Measurements from ENCODE around the gene OR52E1. TPM values are rescaled to one million over a fixed set of nuclear protein-coding genes. Genes with fewer than 3 reads are reported as not detected.

Gene OR52E1
- total and polyA plus RNA-seq, 5 experiments from 2014 or later = not detected

DNA sequence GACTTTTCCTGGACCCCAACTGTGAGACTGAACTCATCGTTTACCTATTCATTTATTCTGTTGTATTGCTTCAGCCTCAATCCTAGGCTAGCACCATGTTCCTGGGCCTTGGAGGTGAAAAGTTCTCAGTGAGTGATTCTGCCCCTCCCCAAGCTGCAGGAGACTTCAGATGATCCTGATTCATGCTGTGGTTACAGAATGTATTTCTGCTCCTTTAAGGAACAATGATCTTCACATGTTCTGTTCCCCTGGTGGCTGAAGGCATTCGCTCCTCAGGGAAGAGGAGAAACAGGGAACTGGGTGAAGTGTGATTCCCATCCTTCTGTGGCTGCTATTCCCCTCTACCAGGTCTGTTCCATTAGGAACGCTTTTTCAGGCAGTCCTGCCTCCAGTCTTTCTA lies 2.4 kb downstream of the OR52E1 start:
- POLR2A ChIA-PET = no interaction called here
- Mint-ChIP-seq H3K27me3 (peaks cover 6 to 28% (median 14%) of the 10 kb centered on the region in 5 donors), H3K36me3 (no peaks in the 10 kb centered on the region), H3K9me3 (no peaks in the 10 kb centered on the region), H3K27ac (no peak overlapping the region), H3K4me1 (no peaks in the 10 kb centered on the region), H3K4me3 (no peak overlapping the region)
- no peak for ATAC-seq
- DNase-seq = no peak

DNA sequence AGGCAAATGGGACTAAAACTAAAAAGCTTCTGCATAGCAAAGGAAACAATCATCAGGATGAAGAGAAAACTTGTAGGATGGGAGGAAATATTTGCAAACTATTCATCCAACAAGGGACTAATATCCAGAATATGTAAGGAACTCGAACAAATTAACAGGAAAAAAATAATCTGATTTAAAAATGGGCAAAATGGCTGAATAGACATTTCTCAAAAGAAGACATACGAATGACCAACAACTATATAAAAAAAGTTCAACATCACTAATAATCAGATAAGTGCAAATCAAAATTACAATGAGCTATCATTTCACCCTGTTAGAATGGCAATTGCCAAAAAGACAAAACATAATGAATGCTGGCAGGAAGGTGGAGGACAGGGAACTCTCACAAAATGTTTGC lies 12.0 kb downstream of the OR52E1 start:
- DNase-seq = no peak
- H3K27me3 Mint-ChIP-seq = peaks cover 0 to 4% (median 3%) of the 10 kb centered on the region in 5 donors
- H3K4me1 Mint-ChIP-seq = no peaks in the 10 kb centered on the region
- POLR2A ChIA-PET = no interaction called here
- no peaks in the 10 kb centered on the region for H3K36me3 Mint-ChIP-seq
- no peak overlapping the region for H3K27ac Mint-ChIP-seq
- H3K9me3 Mint-ChIP-seq = peaks cover 0 to 2% (median 0%) of the 10 kb centered on the region in 9 donors
- no peak overlapping the region for H3K4me3 Mint-ChIP-seq
- ATAC-seq = no peak

DNA sequence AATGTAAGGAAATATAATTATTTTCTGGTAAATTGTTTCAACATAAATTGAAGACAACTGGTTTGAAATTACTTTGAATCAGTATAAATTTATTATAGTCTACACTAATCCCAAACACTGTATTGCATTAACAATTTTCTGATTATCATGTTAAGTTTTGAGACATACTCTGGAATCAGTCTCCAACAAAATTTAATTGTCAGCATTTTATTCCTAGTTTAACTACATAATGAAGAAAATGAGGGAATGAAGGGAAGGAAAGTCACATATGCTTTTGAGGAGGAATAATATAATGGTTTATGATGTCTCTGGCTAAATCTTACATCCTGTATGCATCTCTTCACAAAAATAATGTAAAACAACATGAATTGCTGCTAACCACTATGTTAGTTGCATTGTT lies 14.2 kb downstream of the OR52E1 start:
- DNase-seq (no peak), ATAC-seq (no peak)
- Mint-ChIP-seq H3K27me3 (peaks cover 0 to 1% (median 0%) of the 10 kb centered on the region in 5 donors), H3K27ac (no peak overlapping the region), H3K4me3 (no peak overlapping the region), H3K4me1 (no peaks in the 10 kb centered on the region), H3K9me3 (peaks cover 0 to 2% (median 0%) of the 10 kb centered on the region in 9 donors), H3K36me3 (no peaks in the 10 kb centered on the region)
- POLR2A ChIA-PET = no interaction called here

DNA sequence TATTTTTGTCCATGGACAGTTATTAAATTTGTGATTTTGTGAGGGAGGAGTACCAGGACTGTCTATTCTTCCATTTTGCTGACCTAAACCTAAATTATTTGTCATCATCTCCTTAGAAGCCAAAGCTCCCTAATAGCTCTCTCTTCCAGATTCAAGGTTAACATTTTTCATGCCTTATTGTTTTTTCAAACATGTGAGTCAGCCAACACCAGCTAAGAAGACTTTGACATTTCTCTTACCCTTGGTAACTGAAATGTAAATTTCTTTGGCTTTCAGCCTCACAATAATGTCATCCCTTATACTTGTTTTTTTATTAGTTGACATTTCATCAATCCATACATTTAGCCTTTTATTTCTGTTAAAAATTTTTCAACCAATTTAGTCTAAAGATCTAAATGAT lies 19.2 kb downstream of the OR52E1 start:
- no peak for ATAC-seq
- Mint-ChIP-seq H3K4me3 (no peak overlapping the region), H3K4me1 (no peaks in the 10 kb centered on the region), H3K9me3 (peaks cover 0 to 6% (median 0%) of the 10 kb centered on the region in 9 donors), H3K27ac (no peak overlapping the region), H3K27me3 (peaks cover 2 to 10% (median 6%) of the 10 kb centered on the region in 5 donors), H3K36me3 (no peaks in the 10 kb centered on the region)
- DNase-seq = no peak
- POLR2A ChIA-PET = no interaction called here

DNA sequence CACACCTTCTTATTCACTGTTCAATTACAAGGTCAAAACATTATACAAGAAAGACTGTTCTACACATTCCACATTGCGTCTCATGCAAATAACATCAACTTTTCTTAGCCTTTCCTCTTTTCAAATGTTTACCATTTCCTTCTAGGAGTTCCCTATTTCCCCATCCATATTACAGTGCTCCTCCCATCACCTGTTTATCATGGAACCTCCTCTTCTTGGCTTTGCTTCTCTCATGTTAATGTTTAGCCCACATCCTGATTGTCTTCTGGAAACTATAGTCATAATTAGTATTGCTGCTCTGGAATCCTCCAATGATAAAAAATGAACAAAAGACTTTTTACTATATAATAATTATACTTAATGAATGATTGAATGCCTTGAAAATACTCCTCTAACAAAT lies 21.3 kb downstream of the OR52E1 start:
- H3K27me3 Mint-ChIP-seq = peaks cover 2 to 17% (median 9%) of the 10 kb centered on the region in 5 donors

DNA sequence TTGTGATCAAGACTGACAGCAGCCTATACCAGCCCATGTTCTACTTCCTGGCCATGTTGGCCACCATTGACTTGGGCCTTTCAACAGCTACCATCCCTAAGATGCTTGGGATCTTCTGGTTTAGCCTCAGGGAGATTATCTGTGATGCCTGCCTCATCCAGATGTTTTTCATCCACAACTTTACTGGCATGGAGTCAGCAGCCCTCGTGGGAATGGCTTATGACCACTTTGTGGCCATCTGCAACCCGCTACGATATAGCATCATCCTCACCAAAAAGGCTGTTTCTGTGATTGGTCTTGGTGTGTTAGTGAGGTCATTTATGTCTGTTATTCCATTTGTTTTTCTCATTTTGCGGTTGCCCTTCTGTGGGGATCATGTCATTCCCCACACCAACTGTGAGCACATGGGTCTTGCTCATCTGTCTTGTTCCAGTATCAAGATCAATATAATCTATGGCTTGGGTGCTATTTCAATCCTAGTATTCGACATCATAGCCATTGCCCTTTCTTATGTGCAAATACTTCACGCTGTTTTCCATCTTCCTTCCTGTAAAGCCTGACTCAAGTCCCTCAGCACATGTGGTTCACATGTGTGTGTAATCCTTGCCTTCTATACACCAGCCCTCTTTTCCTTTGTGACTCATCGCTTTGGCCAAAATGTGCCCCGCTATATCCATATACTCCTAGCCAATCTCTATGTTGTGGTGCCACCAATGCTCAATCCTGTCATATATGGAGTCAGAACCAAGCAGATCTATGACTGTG lies 23.6 kb downstream of the OR52E1 start:
- Mint-ChIP-seq H3K9me3 (peaks cover 0 to 6% (median 0%) of the 10 kb centered on the region in 9 donors), H3K4me1 (no peaks in the 10 kb centered on the region), H3K27me3 (peaks cover 2 to 19% (median 11%) of the 10 kb centered on the region in 5 donors), H3K4me3 (no peak overlapping the region), H3K36me3 (no peaks in the 10 kb centered on the region), H3K27ac (no peak overlapping the region)
- ATAC-seq (no peak), DNase-seq (no peak)
- POLR2A ChIA-PET = no interaction called here

More for the DNA sequence above, 21.3 kb downstream of the OR52E1 start:
- POLR2A ChIA-PET = no interaction called here
- Mint-ChIP-seq H3K27ac (no peak overlapping the region), H3K9me3 (peaks cover 0 to 6% (median 0%) of the 10 kb centered on the region in 9 donors), H3K4me1 (no peaks in the 10 kb centered on the region), H3K36me3 (no peaks in the 10 kb centered on the region), H3K4me3 (no peak overlapping the region)
- ATAC-seq (no peak), DNase-seq (no peak)

DNA sequence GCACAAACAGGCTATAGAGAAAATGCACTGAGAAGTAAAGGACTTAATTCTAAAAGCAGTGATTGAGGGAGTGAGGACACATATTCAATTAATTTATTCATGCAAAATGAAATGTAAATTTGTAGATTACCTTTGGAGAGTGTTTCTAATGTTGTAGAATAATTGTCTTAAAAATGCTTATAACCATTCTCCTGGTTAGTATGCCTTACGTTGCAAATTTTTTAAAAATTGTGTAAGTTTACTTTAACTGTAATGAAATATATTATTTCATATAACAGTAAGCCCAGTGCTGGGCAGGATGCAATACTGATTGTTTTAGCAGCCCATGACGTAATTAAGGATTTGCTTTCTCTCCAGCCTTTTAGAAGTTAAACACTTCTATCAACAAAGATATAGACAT lies 26.6 kb downstream of the OR52E1 start:
- no peak for DNase-seq
- no peak overlapping the region for H3K27ac Mint-ChIP-seq
- no peaks in the 10 kb centered on the region for H3K4me1 Mint-ChIP-seq
- no peaks in the 10 kb centered on the region for H3K36me3 Mint-ChIP-seq
- no peak overlapping the region for H3K4me3 Mint-ChIP-seq
- no peak for ATAC-seq
- H3K27me3 Mint-ChIP-seq = peaks cover 2 to 11% (median 8%) of the 10 kb centered on the region in 5 donors
- POLR2A ChIA-PET = no interaction called here
- peaks cover 0 to 3% (median 0%) of the 10 kb centered on the region in 9 donors for H3K9me3 Mint-ChIP-seq

DNA sequence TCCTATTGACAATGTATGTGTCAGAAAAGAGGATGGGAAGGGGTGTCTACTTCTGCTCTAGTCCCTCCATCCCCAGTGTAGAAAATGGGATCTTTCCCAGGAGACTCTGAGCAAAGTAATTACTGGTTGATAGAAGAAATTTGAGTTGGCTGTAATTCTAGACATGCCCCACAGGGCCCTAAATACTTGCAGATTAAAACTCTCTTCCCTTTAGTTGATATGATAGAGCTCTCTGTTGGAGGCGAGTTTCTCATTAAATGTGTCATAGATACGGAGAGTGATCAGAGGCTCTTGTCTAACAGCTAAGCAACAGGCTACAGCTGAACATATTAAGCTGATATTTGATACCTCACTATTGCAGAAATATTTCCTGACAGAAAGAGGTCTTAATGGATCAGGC lies 32.9 kb downstream of the OR52E1 start:
- Mint-ChIP-seq H3K4me1 (no peaks in the 10 kb centered on the region), H3K9me3 (peaks cover 0 to 3% (median 0%) of the 10 kb centered on the region in 9 donors), H3K4me3 (no peak overlapping the region), H3K36me3 (no peaks in the 10 kb centered on the region), H3K27me3 (peaks cover 4 to 22% (median 13%) of the 10 kb centered on the region in 5 donors), H3K27ac (no peak overlapping the region)
- ATAC-seq (no peak), DNase-seq (no peak)
- POLR2A ChIA-PET = no interaction called here

DNA sequence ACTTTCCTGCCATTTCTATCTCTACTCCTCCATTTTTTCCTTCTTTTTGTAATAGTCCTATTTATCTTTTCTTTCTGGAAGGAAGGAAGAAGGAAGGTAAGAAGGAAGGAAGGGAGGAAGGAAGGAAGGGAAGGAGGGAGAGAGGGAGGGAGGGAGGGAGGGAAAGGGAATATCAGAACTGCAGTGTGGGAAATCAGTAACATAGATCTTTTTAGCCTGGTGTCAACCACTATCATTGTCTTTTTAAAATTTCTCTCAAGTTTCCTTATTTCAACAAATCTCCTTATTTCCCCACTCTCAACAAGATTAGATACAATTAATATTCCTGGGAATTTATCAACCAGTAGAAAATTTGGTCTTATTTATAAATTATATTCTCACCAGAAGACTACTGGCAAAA lies 33.7 kb downstream of the OR52E1 start:
- POLR2A ChIA-PET = no interaction called here
- no peak for DNase-seq
- no peaks in the 10 kb centered on the region for H3K36me3 Mint-ChIP-seq
- H3K4me1 Mint-ChIP-seq = no peaks in the 10 kb centered on the region
- no peak overlapping the region for H3K4me3 Mint-ChIP-seq
- peaks cover 4 to 27% (median 14%) of the 10 kb centered on the region in 5 donors for H3K27me3 Mint-ChIP-seq
- H3K9me3 Mint-ChIP-seq = peaks cover 0 to 3% (median 0%) of the 10 kb centered on the region in 9 donors
- H3K27ac Mint-ChIP-seq = no peak overlapping the region
- no peak for ATAC-seq

DNA sequence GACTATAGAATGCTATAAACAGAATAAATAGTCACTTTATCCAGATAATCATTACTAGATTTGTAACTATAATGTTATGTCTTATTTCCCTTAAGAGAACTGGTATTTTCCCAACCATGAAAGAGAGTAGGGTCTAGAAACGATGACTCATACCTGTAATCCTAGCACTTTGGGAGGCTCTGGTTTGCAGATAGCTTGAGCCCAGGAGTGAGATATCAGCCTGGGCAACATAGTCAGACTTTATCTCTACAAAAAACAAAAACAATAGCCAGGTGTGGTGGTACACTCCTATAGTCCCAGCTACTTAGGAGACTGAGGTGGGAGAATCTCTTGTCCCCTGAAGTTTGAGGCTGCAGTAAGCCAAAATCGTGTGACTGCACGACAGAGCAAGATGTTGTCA lies 37.9 kb downstream of the OR52E1 start:
- POLR2A ChIA-PET = no interaction called here
- peaks cover 3 to 26% (median 10%) of the 10 kb centered on the region in 5 donors for H3K27me3 Mint-ChIP-seq
- no peaks in the 10 kb centered on the region for H3K4me1 Mint-ChIP-seq
- peaks cover 0 to 3% (median 0%) of the 10 kb centered on the region in 9 donors for H3K9me3 Mint-ChIP-seq
- no peaks in the 10 kb centered on the region for H3K36me3 Mint-ChIP-seq
- H3K4me3 Mint-ChIP-seq = no peak overlapping the region
- ATAC-seq = no peak
- no peak for DNase-seq
- no peak overlapping the region for H3K27ac Mint-ChIP-seq

DNA sequence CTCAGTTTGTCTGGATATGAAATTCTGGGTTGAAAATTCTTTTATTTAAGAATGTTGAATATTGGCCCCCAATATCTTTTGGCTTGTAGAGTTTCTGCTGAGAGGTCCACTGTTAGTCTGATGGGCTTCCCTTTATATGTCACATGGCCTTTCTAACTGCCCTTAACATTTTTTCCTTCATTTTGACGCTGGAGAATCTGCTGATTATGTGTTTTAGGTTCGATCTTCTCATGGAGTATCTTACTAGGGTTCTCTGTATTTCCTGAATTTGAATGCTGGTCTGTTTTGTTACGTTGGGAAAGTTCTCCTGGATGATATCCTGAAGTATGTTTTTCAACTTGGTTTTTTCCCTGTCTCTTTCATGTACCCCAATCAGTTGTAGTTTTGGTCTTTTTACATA lies 46.0 kb downstream of the OR52E1 start:
- DNase-seq = no peak
- no peak overlapping the region for H3K27ac Mint-ChIP-seq
- H3K9me3 Mint-ChIP-seq = peaks cover 0 to 6% (median 0%) of the 10 kb centered on the region in 9 donors
- H3K36me3 Mint-ChIP-seq = peaks cover 0 to 3% (median 0%) of the 10 kb centered on the region in 3 donors
- no peak overlapping the region for H3K4me3 Mint-ChIP-seq
- no peaks in the 10 kb centered on the region for H3K4me1 Mint-ChIP-seq
- POLR2A ChIA-PET = no interaction called here
- no peak for ATAC-seq
- H3K27me3 Mint-ChIP-seq = peaks cover 15 to 65% (median 18%) of the 10 kb centered on the region in 5 donors

DNA sequence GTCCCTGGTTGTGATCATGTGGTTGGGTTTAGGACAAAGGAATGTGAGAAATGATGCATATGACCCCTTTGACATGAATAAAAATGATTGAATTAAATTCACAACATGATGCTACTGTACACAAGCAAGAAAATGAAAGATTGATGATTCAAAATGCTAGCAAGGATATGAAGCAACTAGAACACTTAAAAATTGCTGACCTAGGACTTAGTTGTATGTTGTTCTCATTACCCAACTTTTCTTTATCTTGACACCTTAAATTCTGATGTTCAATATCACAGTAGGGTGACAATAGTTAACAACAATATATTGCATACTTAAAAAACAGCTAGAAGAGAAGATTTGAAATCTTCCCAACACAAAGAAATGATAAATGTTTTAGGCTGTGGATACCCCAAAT lies 48.2 kb downstream of the OR52E1 start:
- DNase-seq = no peak
- no peak overlapping the region for H3K27ac Mint-ChIP-seq
- no peak overlapping the region for H3K4me3 Mint-ChIP-seq
- H3K4me1 Mint-ChIP-seq = no peaks in the 10 kb centered on the region
- peaks cover 0 to 6% (median 0%) of the 10 kb centered on the region in 9 donors for H3K9me3 Mint-ChIP-seq
- peaks cover 15 to 60% (median 22%) of the 10 kb centered on the region in 5 donors for H3K27me3 Mint-ChIP-seq
- no peak for ATAC-seq
- H3K36me3 Mint-ChIP-seq = peaks cover 0 to 3% (median 0%) of the 10 kb centered on the region in 3 donors
- POLR2A ChIA-PET = no interaction called here

DNA sequence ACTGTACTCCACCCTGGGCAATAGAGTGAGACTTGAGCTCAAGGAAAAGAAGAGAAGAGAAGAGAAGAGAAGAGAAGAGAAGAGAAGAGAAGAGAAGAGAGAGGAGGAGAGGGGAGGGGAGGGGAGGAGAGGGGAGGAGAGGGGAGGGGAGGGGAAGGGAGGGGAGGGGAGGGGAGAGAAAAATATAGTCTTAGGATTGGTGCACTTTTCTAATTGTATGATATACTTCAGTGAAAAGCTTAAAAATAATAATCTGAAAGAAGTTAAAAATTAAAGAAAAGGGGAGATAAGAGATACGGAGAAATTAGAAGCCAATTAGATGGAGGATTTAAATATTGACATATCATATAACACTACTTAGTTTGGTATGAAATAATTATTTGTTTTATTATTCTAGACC lies 49.5 kb downstream of the OR52E1 start:
- peaks cover 18 to 69% (median 25%) of the 10 kb centered on the region in 5 donors for H3K27me3 Mint-ChIP-seq
- no peak overlapping the region for H3K27ac Mint-ChIP-seq
- ATAC-seq = no peak
- no peaks in the 10 kb centered on the region for H3K4me1 Mint-ChIP-seq
- H3K36me3 Mint-ChIP-seq = peaks cover 0 to 3% (median 0%) of the 10 kb centered on the region in 3 donors
- H3K4me3 Mint-ChIP-seq = no peak overlapping the region
- no peak for DNase-seq
- H3K9me3 Mint-ChIP-seq = peaks cover 0 to 6% (median 0%) of the 10 kb centered on the region in 9 donors
- POLR2A ChIA-PET = no interaction called here

Data from naive thymus-derived CD8-positive, alpha-beta T cell (primary cell).